Suprapubic skin (tissue), 4 donors: ENCODE data around the gene FEM1C. TPM values are rescaled to one million over a fixed set of nuclear protein-coding genes. Genes with fewer than 3 reads are reported as not detected.
A peak's percentile ranks its signal among the peaks of the same experiment; 100 is the strongest.

Source experiments
- DNase-seq, 2 donors: peaks; one replicate each; pipeline ENCODE4 v3.0.0-alpha.2; 2019; ENCODE audit warnings: low spot score in 2 of 2
- H3K27ac ChIP-seq: fragments of 200-600 bp; sonication (generic); one replicate; pipeline ENCODE4 v1.5.1; 2019
- H3K27me3 ChIP-seq: fragments of 200-600 bp; sonication (generic); one replicate; pipeline ENCODE4 v1.5.1; 2019
- H3K36me3 ChIP-seq: fragments of 200-600 bp; sonication (generic); one replicate; pipeline ENCODE4 v1.5.1; 2019
- H3K4me1 ChIP-seq: fragments of 200-600 bp; sonication (generic); one replicate; pipeline ENCODE4 v1.5.1; 2019
- H3K4me3 ChIP-seq: fragments of 200-600 bp; sonication (generic); one replicate; pipeline ENCODE4 v1.5.1; 2019; ENCODE audit warnings: mild to moderate bottlenecking
- H3K9me3 ChIP-seq: fragments of 200-600 bp; sonication (generic); one replicate; pipeline ENCODE4 v1.5.1; 2019
- CTCF ChIP-seq, 2 donors: fragments of 200-600 bp in 1 of 2; fragments of 450-650 bp in 1 of 2; sonication (generic) in 1 of 2; IDR thresholded peaks; one replicate each; pipeline ENCODE4 v1.5.1; 2016 to 2019; ENCODE audit warnings: antibody characterized with exemption in 2 of 2, mild to moderate bottlenecking in 1 of 2, moderate library complexity in 1 of 2
- EP300 ChIP-seq: sonication (generic); formaldehyde crosslinking; IDR thresholded peaks from one replicate; pipeline ENCODE4 v1.6.1; 2017; ENCODE audit warnings: antibody characterized with exemption
- POLR2A ChIP-seq, 2 donors: fragments of 450-650 bp; IDR thresholded peaks; one replicate each; pipeline ENCODE4 v1.6.1; 2017; ENCODE audit warnings: antibody characterized with exemption in 2 of 2, mild to moderate bottlenecking in 2 of 2, moderate library complexity in 2 of 2
- POLR2AphosphoS5 ChIP-seq, 3 donors: sonication (generic); formaldehyde crosslinking; IDR thresholded peaks; one replicate each; pipeline ENCODE4 v1.6.1; 2017; ENCODE audit warnings: antibody characterized with exemption in 3 of 3
- WGBS: methylation state at CpG from one replicate; pipeline ENCODE4 v1.1.5; 2018; 5-methylcytosine and 5-hydroxymethylcytosine counted together
- total RNA-seq, 4 donors: library from RNA; depleted of rRNA; stranded (reverse); fragments of >200 nt; gene quantifications; one replicate each; pipeline ENCODE4 v1.1.0, GENCODE V29; 2016

FEM1C gene
- 10 to 100 TPM; 15.4 to 17.8 (median 16.5) TPM for total RNA-seq

- H3K4me3 ChIP-seq = peak within 1 kb of the TSS; percentile 79
- 2% methylated on average over 42 of the region's 82 CpGs for WGBS
- TF ChIP-seq CTCF (IDR thresholded peaks at IDR 0.05) = no peak
- peak; percentile 92 to 98 (median 98) for TF ChIP-seq POLR2AphosphoS5 (IDR thresholded peaks at IDR 0.05)
- TF ChIP-seq POLR2A (IDR thresholded peaks at IDR 0.05) = peak; percentile 87 to 98
Measured at GRCh38 chr5:115544436-115545350, at the start of gene FEM1C. Gene FEM1C, minus strand, starts transcription at chr5:115544775. Its CDS starts 1,282 bp downstream, at chr5:115543493.

GRCh38 chr5:115589043-115589442 lies 44.5 kb upstream of the FEM1C start:
- no peaks in the 10 kb centered on the region for H3K27me3 ChIP-seq
- 40% methylated on average over 3 of the region's 3 CpGs for WGBS

More at GRCh38 chr5:115544436-115545350, at the start of gene FEM1C:
- peak; percentile 98 to 99 for DNase-seq
- Histone ChIP-seq H3K4me1 (peaks cover 37% of the 10 kb centered on the region), H3K9me3 (no peaks in the 10 kb centered on the region), H3K36me3 (no peaks in the 10 kb centered on the region), H3K27ac (peak within 1 kb of the TSS; percentile 98), H3K27me3 (no peaks in the 10 kb centered on the region)

GRCh38 chr5:115588640-115589039 lies 44.1 kb upstream of the FEM1C start:
- Histone ChIP-seq H3K27me3 (no peaks in the 10 kb centered on the region), H3K27ac (no peak overlapping the region), H3K4me3 (no peak overlapping the region), H3K36me3 (no peaks in the 10 kb centered on the region), H3K4me1 (peaks cover 11% of the 10 kb centered on the region), H3K9me3 (no peaks in the 10 kb centered on the region)
- no peak for TF ChIP-seq CTCF (IDR thresholded peaks at IDR 0.05)
- no peak for TF ChIP-seq POLR2AphosphoS5 (IDR thresholded peaks at IDR 0.05)
- TF ChIP-seq EP300 = no peak
- TF ChIP-seq POLR2A (IDR thresholded peaks at IDR 0.05) = no peak
- no peak for DNase-seq
- 49% methylated on average over 4 of the region's 4 CpGs for WGBS

More at GRCh38 chr5:115589043-115589442, 44.5 kb upstream of the FEM1C start:
- H3K9me3 ChIP-seq = no peaks in the 10 kb centered on the region
- peaks cover 11% of the 10 kb centered on the region for H3K4me1 ChIP-seq
- H3K27ac ChIP-seq = no peak overlapping the region
- no peaks in the 10 kb centered on the region for H3K36me3 ChIP-seq
- no peak for DNase-seq
- TF ChIP-seq EP300 (no peak), POLR2AphosphoS5 (IDR thresholded peaks at IDR 0.05) (no peak), CTCF (IDR thresholded peaks at IDR 0.05) (no peak), POLR2A (IDR thresholded peaks at IDR 0.05) (no peak)
- no peak overlapping the region for H3K4me3 ChIP-seq

GRCh38 chr5:115586525-115587146 lies 42.1 kb upstream of the FEM1C start:
- TF ChIP-seq POLR2AphosphoS5 (IDR thresholded peaks at IDR 0.05) = no peak
- no peak for TF ChIP-seq POLR2A (IDR thresholded peaks at IDR 0.05)
- TF ChIP-seq EP300 = no peak
- TF ChIP-seq CTCF (IDR thresholded peaks at IDR 0.05) = peak; percentile 38 to 45
- peaks cover 11% of the 10 kb centered on the region for H3K4me1 ChIP-seq
- H3K36me3 ChIP-seq = no peaks in the 10 kb centered on the region
- no peak for DNase-seq
- WGBS = 47% methylated on average over 6 of the region's 6 CpGs
- no peaks in the 10 kb centered on the region for H3K27me3 ChIP-seq
- H3K27ac ChIP-seq = no peak overlapping the region
- no peak overlapping the region for H3K4me3 ChIP-seq
- no peaks in the 10 kb centered on the region for H3K9me3 ChIP-seq

GRCh38 chr5:115585265-115585664 lies 40.7 kb upstream of the FEM1C start:
- TF ChIP-seq POLR2AphosphoS5 (IDR thresholded peaks at IDR 0.05) = no peak
- TF ChIP-seq CTCF (IDR thresholded peaks at IDR 0.05) = no peak
- TF ChIP-seq POLR2A (IDR thresholded peaks at IDR 0.05) = no peak
- TF ChIP-seq EP300 = no peak
- peaks cover 11% of the 10 kb centered on the region for H3K4me1 ChIP-seq
- H3K27ac ChIP-seq = no peak overlapping the region
- H3K9me3 ChIP-seq = no peaks in the 10 kb centered on the region
- no peak for DNase-seq
- H3K4me3 ChIP-seq = no peak overlapping the region
- no peaks in the 10 kb centered on the region for H3K27me3 ChIP-seq
- H3K36me3 ChIP-seq = no peaks in the 10 kb centered on the region
- WGBS = 74% methylated on average over 1 of the region's 1 CpG
